GM12878 (cell line): ENCODE data around the gene ROBO1. TPM values are rescaled to one million over a fixed set of nuclear protein-coding genes. Genes with fewer than 3 reads are reported as not detected.

Experiments used
- ATAC-seq: fragments of 200-7000 bp; cut with Tn5 transposase; 3 replicates; pipeline ENCODE4 v1.9.1; 2020; ENCODE audit warnings: mild to moderate bottlenecking, moderate library complexity
- BruUV-seq: library from RNA; stranded (reverse); fragments of 400-500 nt; replicated peaks from 2 replicates; lab custom pipeline; 2021; lab: Mats Ljungman, UMichigan
- CTCF ChIA-PET: fragments of 300-600 bp; sonication (Branson Sonifier 250); formaldehyde crosslinking; extraction: SDS; loops from one replicate; lab custom pipeline; 2021; ENCODE audit warnings: inconsistent platforms; lab: Yijun Ruan, JAX
- POLR2A ChIA-PET: fragments of 350-600 bp; formaldehyde crosslinking; extraction: SDS; loops from one replicate; lab custom pipeline; 2021; ENCODE audit warnings: inconsistent platforms; lab: Charles Lee
- RAD21 ChIA-PET: fragments of 300-600 bp; sonication (Branson Sonifier 250); formaldehyde crosslinking; loops from one replicate; lab custom pipeline; 2023; ENCODE audit warnings: antibody characterized with exemption; ENCODE audit not compliant: unreplicated experiment; lab: Charles Lee
- SMC1A ChIA-PET: fragments of 300-600 bp; sonication (Branson Sonifier 250); formaldehyde crosslinking; loops from one replicate; lab custom pipeline; 2023; ENCODE audit not compliant: unreplicated experiment, uncharacterized antibody; lab: Charles Lee
- DNase-seq: peaks from one replicate; pipeline ENCODE4 v3.0.0-alpha.2; 2011; ENCODE audit warnings: low read depth, low spot score
- FAIRE-seq: peaks from 3 replicates; lab custom pipeline; 2011; peaks lifted over from hg19 to GRCh38; lab: Jason Lieb, UNC
- H2AFZ ChIP-seq: 2 replicates; pipeline ENCODE4 v1.6.0; 2011; ENCODE audit warnings: low read depth, low read length, control low read depth; ENCODE audit not compliant: control insufficient read depth
- H3K27ac ChIP-seq: 2 replicates; pipeline ENCODE4 v1.5.1; 2011; ENCODE audit warnings: control low read depth; ENCODE audit not compliant: control insufficient read depth, insufficient read depth
- H3K27me3 ChIP-seq, 2 experiments: replicated peaks in 1 of 2; 2 replicates each; pipeline versions ENCODE4 v1.6.0 to v1.6.1; 2011; ENCODE audit warnings: low read length in 1 of 2; ENCODE audit not compliant: control insufficient read depth in 2 of 2, insufficient read depth in 2 of 2
- H3K36me3 ChIP-seq, 2 experiments: 2 replicates each; pipeline ENCODE4 v1.5.1; 2011; ENCODE audit warnings: low read length in 1 of 2; ENCODE audit not compliant: control insufficient read depth in 2 of 2, insufficient read depth in 2 of 2
- H3K4me1 ChIP-seq: 2 replicates; pipeline ENCODE4 v1.6.1; 2011; ENCODE audit warnings: mild to moderate bottlenecking, low read length, moderate library complexity, mixed read lengths; ENCODE audit not compliant: control insufficient read depth, insufficient read depth
- H3K4me2 ChIP-seq: 2 replicates; pipeline ENCODE4 v1.6.0; 2011; ENCODE audit warnings: control low read depth; ENCODE audit not compliant: control insufficient read depth, insufficient read depth
- H3K4me3 ChIP-seq: fragments of 200-600 bp; sonication (generic); 2 replicates; pipeline ENCODE4 v1.5.1; 2016
- H3K79me2 ChIP-seq: 2 replicates; pipeline ENCODE4 v1.6.0; 2011; ENCODE audit warnings: low read length; ENCODE audit not compliant: control insufficient read depth, insufficient read depth
- H3K9ac ChIP-seq: 2 replicates; pipeline ENCODE4 v1.8.0; 2011; ENCODE audit warnings: low read length, control low read depth, mixed read lengths; ENCODE audit not compliant: control insufficient read depth, insufficient read depth
- H3K9me3 ChIP-seq: replicated peaks from 3 replicates; pipeline ENCODE4 v1.5.1; 2011; ENCODE audit warnings: mild to moderate bottlenecking, low read length; ENCODE audit not compliant: control insufficient read depth, insufficient read depth
- H4K20me1 ChIP-seq: 2 replicates; pipeline ENCODE4 v1.6.0; 2011; ENCODE audit not compliant: control insufficient read depth, insufficient read depth
- BCLAF1 ChIP-seq: fragments of 450-650 bp; IDR thresholded peaks from 2 replicates; pipeline ENCODE4 v1.6.1; 2017; ENCODE audit warnings: antibody characterized with exemption, mild to moderate bottlenecking, moderate library complexity
- CHD1 ChIP-seq: IDR thresholded peaks from 2 replicates; pipeline ENCODE4 v1.6.1; 2012; ENCODE audit warnings: low read depth, low read length, improper control_type of control experiment
- MYC ChIP-seq: IDR thresholded peaks from 2 replicates; pipeline ENCODE4 v1.6.1; 2011; ENCODE audit warnings: mild to moderate bottlenecking, low read length, moderate library complexity, inconsistent platforms; ENCODE audit not compliant: insufficient read depth, insufficient replicate concordance, insufficient read length, severe bottlenecking
- NFIC ChIP-seq: IDR thresholded peaks from 2 replicates; pipeline ENCODE4 v1.6.1; 2012; ENCODE audit warnings: low read depth, mild to moderate bottlenecking, inconsistent platforms, low read length, moderate library complexity
- NR2C1 ChIP-seq: fragments of 450-650 bp; IDR thresholded peaks from 2 replicates; pipeline ENCODE4 v1.6.1; 2017; ENCODE audit warnings: antibody characterized with exemption, mild to moderate bottlenecking, moderate library complexity
- RELB ChIP-seq: fragments of 450-650 bp; IDR thresholded peaks from 2 replicates; pipeline ENCODE4 v1.6.1; 2017; ENCODE audit warnings: low read depth, mild to moderate bottlenecking, moderate library complexity
- ZBTB33 ChIP-seq: fragments of 450-650 bp; IDR thresholded peaks from 2 replicates; pipeline ENCODE4 v1.6.1; 2017; ENCODE audit warnings: mild to moderate bottlenecking
- ZNF592 ChIP-seq: fragments of 450-650 bp; IDR thresholded peaks from 2 replicates; pipeline ENCODE4 v1.6.1; 2017; ENCODE audit warnings: mild to moderate bottlenecking, moderate library complexity
- WGBS: methylation state at CpG from one replicate; pipeline ENCODE4 v1.1.6; 2016; ENCODE audit warnings: low lambda C conversion rate; ENCODE audit not compliant: insufficient replicate concordance, insufficient coverage; ENCODE audit errors: missing lambda C conversion rate; 5-methylcytosine and 5-hydroxymethylcytosine counted together
- in situ Hi-C: fragments of 300-500 bp; cut with MboI; formaldehyde crosslinking; loops from 9 replicates; pipeline ENCODE4 v1.14.3; 2018; ENCODE audit warnings: mixed read lengths
- intact Hi-C: fragments of 100-400 bp; cut with micrococcal nuclease; formaldehyde crosslinking; loops from one replicate; pipeline ENCODE4 v1.14.2; 2022; ENCODE audit not compliant: unreplicated experiment
- polyA plus RNA-seq, 11 experiments: library from polyadenylated mRNA; depleted of rRNA in 4 of 11; unstranded in 6 of 11; stranded (reverse) in 5 of 11; fragments of >200 nt; fragmentation: Nextera tagmentation in 4 of 11; fragmentation: Illumina TruSeq in 1 of 11; extraction: Ambion mirVana in 4 of 11; extraction: Trizol in 1 of 11; gene quantifications; 1 replicate in 1 of 11; 2 replicates in 10 of 11; pipeline versions ENCODE4 v1.2.1 to v1.2.3, GENCODE V29; 2011 to 2016; ENCODE audit warnings: inconsistent platforms in 2 of 11, missing spikeins in 2 of 11, low read depth in 1 of 11
- total RNA-seq, 4 experiments: library from RNA; depleted of rRNA in 3 of 4; stranded (reverse); fragments of >200 nt in 3 of 4; fragmentation: Illumina TruSeq in 1 of 4; extraction: Trizol in 1 of 4; gene quantifications; 2 replicates each; pipeline versions ENCODE4 v1.2.1 to v1.2.3, GENCODE V29; 2013 to 2021

ROBO1 gene
- total and polyA plus RNA-seq, 10 of the 15 experiments (the other 5 are each of a cell fraction or from before 2014, with no cell fraction given) = 0.29 to 46.5 (median 1.2) TPM

- Histone ChIP-seq H3K9ac (no peak overlapping the region), H4K20me1 (no peaks in the 10 kb centered on the region), H3K4me1 (no peaks in the 10 kb centered on the region), H2AFZ (no peak overlapping the region), H3K4me3 (no peak overlapping the region), H3K36me3 (no peaks in the 10 kb centered on the region), H3K79me2 (no peaks in the 10 kb centered on the region), H3K9me3 (no peaks in the 10 kb centered on the region), H3K27me3 (no peaks in the 10 kb centered on the region), H3K4me2 (no peak overlapping the region), H3K27ac (no peak overlapping the region)
- intact Hi-C loops (no loop called here), in situ Hi-C loops (no loop called here)
- SMC1A ChIA-PET = interaction anchor here (1.0 kb wide), 1 partner anchor 12 kb away, joined by 3 read pairs; no protein-coding TSS in a partner anchor
- no TSS peak for BruUV-seq
- no peak for ATAC-seq
- DNase-seq = no peak
- POLR2A ChIA-PET = no interaction called here
- RAD21 ChIA-PET = no interaction called here
- FAIRE-seq = no peak
- WGBS = 50% methylated on average over 2 of the region's 2 CpGs
- TF ChIP-seq ZBTB33 (no peak), NFIC (no peak), NR2C1 (no peak), ZNF592 (no peak), MYC (no peak), CHD1 (no peak), BCLAF1 (no peak), RELB (no peak)
- CTCF ChIA-PET = no interaction called here
Observed at GRCh38 chr3:79808515-79808914, 40.7 kb upstream of the ROBO1 start.
